Fibroblast of the aortic adventitia (primary cell): ENCODE data around the gene TSPAN11. TPM values are rescaled to one million over a fixed set of nuclear protein-coding genes. Genes with fewer than 3 reads are reported as not detected.
A peak's percentile ranks its signal among the peaks of the same experiment; 100 is the strongest.

Source experiments
- DNase-seq: peaks from one replicate; pipeline ENCODE4 v3.0.0-alpha.2; 2010; ENCODE audit warnings: low read depth
- H3K4me3 ChIP-seq: 2 replicates; pipeline ENCODE4 v1.5.1; 2011; ENCODE audit warnings: low read depth, mild to moderate bottlenecking, control low read depth, low read length, moderate library complexity
- total RNA-seq: library from RNA; depleted of rRNA; stranded (reverse); fragments of >200 nt; gene quantifications from 2 replicates; pipeline ENCODE4 v1.2.3, GENCODE V29; 2012; ENCODE audit warnings: low replicate concordance
- TF ChIP-seq, protein P1 (sequence below): IDR thresholded peaks from 2 replicates; pipeline ENCODE4 v1.5.1; 2011; ENCODE audit warnings: mild to moderate bottlenecking, low read length, control low read depth, inconsistent platforms; ENCODE audit not compliant: insufficient read depth

The TSPAN11 gene
- total RNA-seq, result 0.36 and 2.0 TPM in 2 replicates

- H3K4me3 ChIP-seq, result peak within 1 kb of the TSS; percentile 37
- DNase-seq, result peak; percentile 16
- TF ChIP-seq, protein P1, sequence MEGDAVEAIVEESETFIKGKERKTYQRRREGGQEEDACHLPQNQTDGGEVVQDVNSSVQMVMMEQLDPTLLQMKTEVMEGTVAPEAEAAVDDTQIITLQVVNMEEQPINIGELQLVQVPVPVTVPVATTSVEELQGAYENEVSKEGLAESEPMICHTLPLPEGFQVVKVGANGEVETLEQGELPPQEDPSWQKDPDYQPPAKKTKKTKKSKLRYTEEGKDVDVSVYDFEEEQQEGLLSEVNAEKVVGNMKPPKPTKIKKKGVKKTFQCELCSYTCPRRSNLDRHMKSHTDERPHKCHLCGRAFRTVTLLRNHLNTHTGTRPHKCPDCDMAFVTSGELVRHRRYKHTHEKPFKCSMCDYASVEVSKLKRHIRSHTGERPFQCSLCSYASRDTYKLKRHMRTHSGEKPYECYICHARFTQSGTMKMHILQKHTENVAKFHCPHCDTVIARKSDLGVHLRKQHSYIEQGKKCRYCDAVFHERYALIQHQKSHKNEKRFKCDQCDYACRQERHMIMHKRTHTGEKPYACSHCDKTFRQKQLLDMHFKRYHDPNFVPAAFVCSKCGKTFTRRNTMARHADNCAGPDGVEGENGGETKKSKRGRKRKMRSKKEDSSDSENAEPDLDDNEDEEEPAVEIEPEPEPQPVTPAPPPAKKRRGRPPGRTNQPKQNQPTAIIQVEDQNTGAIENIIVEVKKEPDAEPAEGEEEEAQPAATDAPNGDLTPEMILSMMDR, result no peak
These were observed at the start of gene TSPAN11 for GRCh38 chr12:30926243-30927221. Gene TSPAN11, plus strand, starts transcription at chr12:30926748. Its CDS starts 27,244 bp downstream, at chr12:30953992.

- DNase-seq, result no peak
- no peak overlapping the region for H3K4me3 ChIP-seq
- TF ChIP-seq, protein P1, result no peak
These were observed 49.3 kb upstream of the TSPAN11 start for GRCh38 chr12:30877105-30877875.

DNA sequence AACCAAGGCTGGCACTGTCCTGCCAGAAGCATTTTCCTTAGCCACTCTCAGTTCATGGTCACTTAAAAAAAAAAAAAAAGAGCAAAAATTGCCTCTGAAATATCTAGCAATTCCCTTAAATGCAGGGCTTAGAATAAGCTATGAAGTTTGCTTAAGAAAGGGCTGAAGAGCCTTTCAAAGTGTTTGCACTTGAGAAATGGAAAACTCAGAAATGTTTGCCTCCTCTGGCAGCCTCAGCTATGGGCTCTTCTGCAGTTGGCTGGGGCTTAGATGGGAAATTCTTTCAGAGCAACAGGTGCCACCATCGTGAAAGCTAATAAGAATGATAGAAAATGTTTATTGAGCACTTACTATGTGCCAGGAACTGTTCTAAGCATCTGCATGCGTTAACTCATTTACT is 48.5 kb upstream of the TSPAN11 start:
- H3K4me3 ChIP-seq, result no peak overlapping the region
- no peak for DNase-seq
- TF ChIP-seq, protein P1, result no peak

- H3K4me3 ChIP-seq, result no peak overlapping the region
- TF ChIP-seq, protein P1, result no peak
- DNase-seq, result peak; percentile 8
These were observed 46.5 kb upstream of the TSPAN11 start for GRCh38 chr12:30880061-30880460.

DNA sequence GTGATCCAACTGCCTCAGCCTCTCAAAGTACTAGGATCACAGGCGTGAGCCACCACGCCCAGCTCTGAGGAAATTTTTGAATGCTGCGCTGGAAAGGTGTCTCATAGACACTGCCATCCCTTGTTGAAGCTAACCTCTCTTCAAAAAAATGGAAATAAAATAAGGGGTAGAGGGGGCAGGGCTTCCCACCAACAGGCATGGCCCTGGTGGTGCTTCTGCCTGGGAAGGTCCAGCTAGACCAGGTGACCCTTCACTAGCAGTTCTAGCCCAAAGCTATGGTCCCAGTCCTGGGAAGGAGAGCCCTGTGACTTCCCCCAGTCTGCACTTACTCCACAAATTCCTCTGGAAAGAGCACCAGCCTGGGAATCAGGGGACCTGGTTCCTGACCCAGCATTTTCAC is 45.7 kb upstream of the TSPAN11 start:
- TF ChIP-seq, protein P1, result no peak
- H3K4me3 ChIP-seq, result no peak overlapping the region
- DNase-seq, result no peak

- H3K4me3 ChIP-seq, result no peak overlapping the region
- TF ChIP-seq, protein P1, result no peak
These were observed 43.8 kb upstream of the TSPAN11 start for GRCh38 chr12:30882706-30883105.

More at GRCh38 chr12:30882706-30883105, 43.8 kb upstream of the TSPAN11 start:
- peak; percentile 4 for DNase-seq
